RPMI7951 (cell line): Measurements from ENCODE around the gene DGLUCY. TPM values are rescaled to one million over a fixed set of nuclear protein-coding genes. Genes with fewer than 3 reads are reported as not detected.
"Not testable (repeated sequence)": the region's sequence is repeated elsewhere in the genome, so short reads cannot be mapped to it uniquely, and the experiment has no call there.

Experiments used
- DNase-seq: peaks from one replicate; pipeline ENCODE4 v3.0.0-alpha.2; 2012; ENCODE audit warnings: low read depth
- total RNA-seq: library from RNA; depleted of rRNA; stranded (reverse); fragments of >200 nt; shearing (Covaris generic); gene quantifications from 2 replicates; pipeline ENCODE4 v1.2.3, GENCODE V29; 2014

Gene DGLUCY
- total RNA-seq, 1 experiment from 2014 or later = 15.6 TPM

- no peak for DNase-seq
Measured at GRCh38 chr14:91169951-91170350, 56.1 kb downstream of the DGLUCY start.

- peak; percentile 35 for DNase-seq
Measured at GRCh38 chr14:91170504-91171121, 56.7 kb downstream of the DGLUCY start.

- DNase-seq = no peak
Measured at GRCh38 chr14:91171291-91171690, 57.4 kb downstream of the DGLUCY start.

- peak; percentile 59 for DNase-seq
Measured at GRCh38 chr14:91173221-91173670, 59.4 kb downstream of the DGLUCY start.

GRCh38 chr14:91173904-91174303, 60.0 kb downstream of the DGLUCY start:
- DNase-seq = no peak

- DNase-seq = no peak
Measured at GRCh38 chr14:91175291-91176201, 61.7 kb downstream of the DGLUCY start.

- peak; percentile 69 for DNase-seq
Measured at GRCh38 chr14:91177073-91178034, 63.5 kb downstream of the DGLUCY start.

GRCh38 chr14:91180611-91181010, 66.7 kb downstream of the DGLUCY start:
- DNase-seq = no peak

- DNase-seq = not testable (repeated sequence)
Measured at GRCh38 chr14:91182753-91183152, 68.9 kb downstream of the DGLUCY start.

GRCh38 chr14:91184559-91184958, 70.7 kb downstream of the DGLUCY start:
- no peak for DNase-seq

GRCh38 chr14:91185721-91186120, 71.8 kb downstream of the DGLUCY start:
- DNase-seq = no peak

GRCh38 chr14:91186515-91187066, 72.7 kb downstream of the DGLUCY start:
- DNase-seq = peak; percentile 10

GRCh38 chr14:91187271-91187670, 73.4 kb downstream of the DGLUCY start:
- DNase-seq = no peak

- DNase-seq = peak; percentile 37
Measured at GRCh38 chr14:91190853-91191252, 77.0 kb downstream of the DGLUCY start.

- DNase-seq = no peak
Measured at GRCh38 chr14:91193069-91193468, 79.2 kb downstream of the DGLUCY start.

- no peak for DNase-seq
Measured at GRCh38 chr14:91195881-91196280, 82.0 kb downstream of the DGLUCY start.

- no peak for DNase-seq
Measured at GRCh38 chr14:91197631-91198030, 83.8 kb downstream of the DGLUCY start.

GRCh38 chr14:91200802-91201201, 86.9 kb downstream of the DGLUCY start:
- DNase-seq = not testable (repeated sequence)

- peak; percentile 84 for DNase-seq
Measured at GRCh38 chr14:91202234-91202974, 88.5 kb downstream of the DGLUCY start.

- DNase-seq = no peak
Measured at GRCh38 chr14:91204657-91205056, 90.8 kb downstream of the DGLUCY start.

- DNase-seq = peak; percentile 34
Measured at GRCh38 chr14:91205459-91205858, 91.6 kb downstream of the DGLUCY start.
